ENCODE measurements around the gene KDSR. TPM values are rescaled to one million over a fixed set of nuclear protein-coding genes. Genes with fewer than 3 reads are reported as not detected.

The KDSR gene
- total and polyA plus RNA-seq, 9 of the 15 experiments (the other 6 are each of a cell fraction or from before 2014, with no cell fraction given), result 4.0 to 24.7 (median 12.4) TPM

GRCh38 chr18:63348508-63349136 lies 18.4 kb downstream of the KDSR start:
- H4K20me1 ChIP-seq (replicated peaks; ENCODE audit: control insufficient read depth, insufficient read depth, low read length), result no peaks in the 10 kb centered on the region
- H3K9me3 ChIP-seq (replicated peaks; ENCODE audit: control insufficient read depth, insufficient read depth, low read depth, low read length), result no peaks in the 10 kb centered on the region
- 88% methylated on average over 6 of the region's 7 CpGs for WGBS (ENCODE audit: insufficient coverage, low coverage, missing lambda C conversion rate)
- ATAC-seq (no peak), FAIRE-seq (no peak), DNase-seq (ENCODE audit: extremely low read depth in 1 of 4, low spot score in 3 of 4) (no peak)
- BruUV-seq (replicated peaks), result no TSS peak
- no peak overlapping the region for H3K9ac ChIP-seq (ENCODE audit: insufficient read depth in 1 of 2, low read depth in 2 of 2, low read length in 2 of 2)
- H3K4me1 ChIP-seq (replicated peaks in 1 of 2; ENCODE audit: control insufficient read depth in 2 of 2, insufficient read depth in 2 of 2, low read length in 2 of 2), result no peaks in the 10 kb centered on the region
- ChIA-PET CTCF (ENCODE audit: low intra/inter-chr PET ratio) (no interaction called here), POLR2A (interaction anchor here (0.9 kb wide), 1 partner anchor 8 kb away, joined by 4 read pairs; no protein-coding TSS in a partner anchor)
- H3K27ac ChIP-seq (ENCODE audit: extremely low read depth, low read depth, low read length), result no peak overlapping the region
- H3K79me2 ChIP-seq (ENCODE audit: control insufficient read depth, insufficient read depth, low read length), result no peaks in the 10 kb centered on the region
- in situ Hi-C loops (cut with MboI), result loop anchor here (10.0 kb wide), 1 partner anchor 86 kb away; no protein-coding TSS in a partner anchor
- H2AFZ ChIP-seq (ENCODE audit: low read depth, low read length), result no peak overlapping the region
- H3K36me3 ChIP-seq (ENCODE audit: control insufficient read depth, insufficient read depth, low read length), result peaks cover 49% of the 10 kb centered on the region; the same call in 2 of the 3 replicates
- H3K4me3 ChIP-seq, result no peak overlapping the region
- H3K9me1 ChIP-seq (ENCODE audit: control insufficient read depth, insufficient read depth, low read length), result no peaks in the 10 kb centered on the region
- intact Hi-C loops (cut with micrococcal nuclease), result loop anchor here (10.0 kb wide), 1 partner anchor 496 kb away; no protein-coding TSS in a partner anchor
- no peaks in the 10 kb centered on the region for H3K27me3 ChIP-seq (ENCODE audit: control insufficient read depth in 2 of 2, insufficient read depth in 2 of 2, low read length in 2 of 2)
- H3K4me2 ChIP-seq (ENCODE audit: insufficient read depth, low read length), result no peak overlapping the region
- no peak for TF ChIP-seq ZC3H4 (CRISPR knock-in tag; IDR thresholded peaks at IDR 0.05; ENCODE audit: borderline replicate concordance)
- TF ChIP-seq NFE2L1 (tag; IDR thresholded peaks at IDR 0.05; ENCODE audit: borderline replicate concordance, low read depth), result no peak
- TF ChIP-seq, protein P1, sequence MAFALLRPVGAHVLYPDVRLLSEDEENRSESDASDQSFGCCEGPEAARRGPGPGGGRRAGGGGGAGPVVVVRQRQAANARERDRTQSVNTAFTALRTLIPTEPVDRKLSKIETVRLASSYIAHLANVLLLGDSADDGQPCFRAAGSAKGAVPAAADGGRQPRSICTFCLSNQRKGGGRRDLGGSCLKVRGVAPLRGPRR (CRISPR knock-in tag; IDR thresholded peaks at IDR 0.05), result no peak
- no peak for TF ChIP-seq ZBTB33 (CRISPR knock-in tag; IDR thresholded peaks at IDR 0.05)
- TF ChIP-seq, protein P2, sequence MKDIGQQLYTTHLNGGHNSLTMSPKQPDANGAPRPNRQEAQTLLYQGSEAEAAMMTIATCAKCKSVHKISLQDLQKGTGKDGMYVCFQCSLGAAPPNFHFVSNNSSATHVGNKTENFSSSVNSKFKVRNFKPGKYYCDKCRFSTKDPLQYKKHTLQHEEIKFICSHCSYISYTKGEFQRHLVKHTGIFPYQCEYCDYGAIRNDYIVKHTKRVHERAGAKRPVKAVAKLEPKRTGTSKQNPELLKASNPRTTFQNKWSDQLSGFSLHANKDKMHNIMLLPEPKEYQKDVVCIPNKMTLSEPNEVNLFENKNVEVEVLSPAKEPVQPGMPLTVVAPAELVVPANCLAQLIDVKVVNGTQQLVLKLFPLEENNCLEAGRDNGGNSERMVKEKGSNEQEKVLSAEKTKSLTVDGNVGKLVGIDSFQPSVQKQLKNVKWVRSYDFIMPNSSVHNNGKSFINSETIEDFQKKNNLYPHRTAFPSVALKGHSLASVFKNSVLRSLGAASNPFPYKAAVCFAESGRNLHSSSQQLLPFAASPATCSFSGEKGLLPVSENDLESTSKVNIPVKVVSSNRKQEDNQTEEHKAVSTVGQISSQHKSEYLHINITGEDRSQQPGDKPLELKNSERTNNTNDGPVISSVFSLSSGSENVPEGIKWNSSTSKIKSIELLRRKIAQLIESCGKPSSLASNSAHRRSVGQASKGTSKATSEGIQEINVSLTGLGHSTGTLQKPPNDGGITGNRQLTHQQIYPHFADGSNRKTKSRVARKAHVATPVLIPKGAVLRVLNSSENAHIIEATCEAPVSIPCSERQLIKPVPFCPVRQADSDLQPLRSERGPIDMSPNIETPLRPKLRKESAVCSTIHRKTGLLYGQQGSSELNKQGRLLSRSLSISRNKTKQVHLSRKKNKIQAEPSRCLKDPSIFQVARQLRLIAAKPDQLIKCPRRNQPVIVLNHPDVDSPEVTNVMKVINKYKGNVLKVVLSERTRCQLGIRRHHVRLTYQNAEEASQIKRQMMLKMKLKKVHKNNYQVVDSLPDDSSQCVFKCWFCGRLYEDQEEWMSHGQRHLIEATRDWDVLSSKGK (CRISPR knock-in tag; IDR thresholded peaks at IDR 0.05), result no peak
- TF ChIP-seq, protein P3, sequence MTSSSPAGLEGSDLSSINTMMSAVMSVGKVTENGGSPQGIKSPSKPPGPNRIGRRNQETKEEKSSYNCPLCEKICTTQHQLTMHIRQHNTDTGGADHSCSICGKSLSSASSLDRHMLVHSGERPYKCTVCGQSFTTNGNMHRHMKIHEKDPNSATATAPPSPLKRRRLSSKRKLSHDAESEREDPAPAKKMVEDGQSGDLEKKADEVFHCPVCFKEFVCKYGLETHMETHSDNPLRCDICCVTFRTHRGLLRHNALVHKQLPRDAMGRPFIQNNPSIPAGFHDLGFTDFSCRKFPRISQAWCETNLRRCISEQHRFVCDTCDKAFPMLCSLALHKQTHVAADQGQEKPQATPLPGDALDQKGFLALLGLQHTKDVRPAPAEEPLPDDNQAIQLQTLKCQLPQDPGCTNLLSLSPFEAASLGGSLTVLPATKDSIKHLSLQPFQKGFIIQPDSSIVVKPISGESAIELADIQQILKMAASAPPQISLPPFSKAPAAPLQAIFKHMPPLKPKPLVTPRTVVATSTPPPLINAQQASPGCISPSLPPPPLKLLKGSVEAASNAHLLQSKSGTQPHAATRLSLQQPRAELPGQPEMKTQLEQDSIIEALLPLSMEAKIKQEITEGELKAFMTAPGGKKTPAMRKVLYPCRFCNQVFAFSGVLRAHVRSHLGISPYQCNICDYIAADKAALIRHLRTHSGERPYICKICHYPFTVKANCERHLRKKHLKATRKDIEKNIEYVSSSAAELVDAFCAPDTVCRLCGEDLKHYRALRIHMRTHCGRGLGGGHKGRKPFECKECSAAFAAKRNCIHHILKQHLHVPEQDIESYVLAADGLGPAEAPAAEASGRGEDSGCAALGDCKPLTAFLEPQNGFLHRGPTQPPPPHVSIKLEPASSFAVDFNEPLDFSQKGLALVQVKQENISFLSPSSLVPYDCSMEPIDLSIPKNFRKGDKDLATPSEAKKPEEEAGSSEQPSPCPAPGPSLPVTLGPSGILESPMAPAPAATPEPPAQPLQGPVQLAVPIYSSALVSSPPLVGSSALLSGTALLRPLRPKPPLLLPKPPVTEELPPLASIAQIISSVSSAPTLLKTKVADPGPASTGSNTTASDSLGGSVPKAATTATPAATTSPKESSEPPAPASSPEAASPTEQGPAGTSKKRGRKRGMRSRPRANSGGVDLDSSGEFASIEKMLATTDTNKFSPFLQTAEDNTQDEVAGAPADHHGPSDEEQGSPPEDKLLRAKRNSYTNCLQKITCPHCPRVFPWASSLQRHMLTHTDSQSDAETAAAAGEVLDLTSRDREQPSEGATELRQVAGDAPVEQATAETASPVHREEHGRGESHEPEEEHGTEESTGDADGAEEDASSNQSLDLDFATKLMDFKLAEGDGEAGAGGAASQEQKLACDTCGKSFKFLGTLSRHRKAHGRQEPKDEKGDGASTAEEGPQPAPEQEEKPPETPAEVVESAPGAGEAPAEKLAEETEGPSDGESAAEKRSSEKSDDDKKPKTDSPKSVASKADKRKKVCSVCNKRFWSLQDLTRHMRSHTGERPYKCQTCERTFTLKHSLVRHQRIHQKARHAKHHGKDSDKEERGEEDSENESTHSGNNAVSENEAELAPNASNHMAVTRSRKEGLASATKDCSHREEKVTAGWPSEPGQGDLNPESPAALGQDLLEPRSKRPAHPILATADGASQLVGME (CRISPR knock-in tag; IDR thresholded peaks at IDR 0.05), result no peak
- no peak for TF ChIP-seq HCFC1 (IDR thresholded peaks at IDR 0.05; ENCODE audit: low read depth, low read length)
- no peak for TF ChIP-seq TBL1XR1 (IDR thresholded peaks at IDR 0.05; ENCODE audit: low read length in 2 of 2)
